Activated T-cell treated with anti-CD3 and anti-CD28 coated beads, Interleukin-2, amount 50 U/mL, for 48 hours (primary cell): ENCODE data around the gene CELSR1.
"Not testable (repeated sequence)": the region's sequence is repeated elsewhere in the genome, so short reads cannot be mapped to it uniquely, and the experiment has no call there.

Experiments used
- DNase-seq, 2 experiments: peaks; one replicate each; pipeline ENCODE4 v3.0.0-alpha.2; 2020

The CELSR1 gene

GRCh38 chr22:46415776-46416519 lies 121.5 kb downstream of the CELSR1 start:
- no peak for DNase-seq

- no peak for DNase-seq
Observed at GRCh38 chr22:46414704-46415103, 122.7 kb downstream of the CELSR1 start.

GRCh38 chr22:46413725-46414379 lies 123.6 kb downstream of the CELSR1 start:
- DNase-seq: no peak

GRCh38 chr22:46411347-46411746 lies 126.1 kb downstream of the CELSR1 start:
- DNase-seq: no peak

- no peak for DNase-seq
Observed at GRCh38 chr22:46410291-46410808, 127.1 kb downstream of the CELSR1 start.

GRCh38 chr22:46409631-46410210 lies 127.7 kb downstream of the CELSR1 start:
- no peak for DNase-seq

GRCh38 chr22:46408568-46409506 lies 128.6 kb downstream of the CELSR1 start:
- DNase-seq: no peak

GRCh38 chr22:46407748-46408147 lies 129.7 kb downstream of the CELSR1 start:
- no peak for DNase-seq

- no peak for DNase-seq
Observed at GRCh38 chr22:46406791-46407190, 130.6 kb downstream of the CELSR1 start.

GRCh38 chr22:46406349-46406748 lies 131.1 kb downstream of the CELSR1 start:
- no peak for DNase-seq

- no peak for DNase-seq
Observed at GRCh38 chr22:46405901-46406300, 131.5 kb downstream of the CELSR1 start.

GRCh38 chr22:46403880-46404279 lies 133.5 kb downstream of the CELSR1 start:
- not testable (repeated sequence) for DNase-seq

GRCh38 chr22:46402505-46402904 lies 134.9 kb downstream of the CELSR1 start:
- DNase-seq: no peak

GRCh38 chr22:46401370-46401769 lies 136.1 kb downstream of the CELSR1 start:
- DNase-seq: no peak

GRCh38 chr22:46399251-46400024 lies 138.0 kb downstream of the CELSR1 start:
- DNase-seq: no peak

- no peak for DNase-seq
Observed at GRCh38 chr22:46397951-46398350, 139.5 kb downstream of the CELSR1 start.

- DNase-seq: no peak
Observed at GRCh38 chr22:46397514-46397913, 139.9 kb downstream of the CELSR1 start.

GRCh38 chr22:46397049-46397448 lies 140.4 kb downstream of the CELSR1 start:
- not testable (repeated sequence) for DNase-seq

GRCh38 chr22:46395145-46395544 lies 142.3 kb downstream of the CELSR1 start:
- DNase-seq: no peak

GRCh38 chr22:46394622-46395021 lies 142.8 kb downstream of the CELSR1 start:
- no peak for DNase-seq

GRCh38 chr22:46393873-46394272 lies 143.5 kb downstream of the CELSR1 start:
- DNase-seq: peak in 1 of 2 experiments; percentile 23
